Endothelial cell (in vitro differentiated cells): ENCODE measurements around the gene GJD2. TPM values are rescaled to one million over a fixed set of nuclear protein-coding genes. Genes with fewer than 3 reads are reported as not detected.

Source experiments
- DNase-seq: peaks from one replicate; pipeline ENCODE4 v3.0.0; 2021; ENCODE audit warnings: low spot score
- H3K27ac Mint-ChIP-seq: one replicate; pipeline ENCODE4 v1.8.0; 2021; ENCODE audit warnings: mixed read lengths, inconsistent platforms; ENCODE audit not compliant: unreplicated experiment
- H3K27me3 Mint-ChIP-seq: one replicate; pipeline ENCODE4 v1.8.0; 2021; ENCODE audit warnings: mild to moderate bottlenecking, moderate library complexity, mixed read lengths, inconsistent platforms; ENCODE audit not compliant: unreplicated experiment
- H3K36me3 Mint-ChIP-seq: one replicate; pipeline ENCODE4 v1.8.0; 2021; ENCODE audit warnings: mild to moderate bottlenecking, low read depth, mixed read lengths, inconsistent platforms; ENCODE audit not compliant: unreplicated experiment
- H3K4me1 Mint-ChIP-seq: one replicate; pipeline ENCODE4 v1.8.0; 2021; ENCODE audit warnings: mild to moderate bottlenecking, mixed read lengths, inconsistent platforms; ENCODE audit not compliant: unreplicated experiment
- H3K4me3 Mint-ChIP-seq: one replicate; pipeline ENCODE4 v1.8.0; 2021; ENCODE audit warnings: mild to moderate bottlenecking, mixed read lengths, inconsistent platforms; ENCODE audit not compliant: unreplicated experiment
- H3K9me3 Mint-ChIP-seq: one replicate; pipeline ENCODE4 v1.8.0; 2021; ENCODE audit warnings: mixed read lengths, inconsistent platforms; ENCODE audit not compliant: unreplicated experiment
- total RNA-seq: library from RNA; stranded (reverse); fragmentation: NEBNext Ultra II Directional; extraction: Animal tissue kit (Norgen Biotek cat#: 25700); gene quantifications from one replicate; pipeline ENCODE4 v1.2.1, GENCODE V29; 2021; ENCODE audit not compliant: unreplicated experiment
- TF ChIP-seq, protein P1 (sequence below): fragments of 200-600 bp; sonication (generic); IDR thresholded peaks from one replicate; pipeline ENCODE4 v1.5.0; 2021; ENCODE audit warnings: antibody characterized with exemption; ENCODE audit not compliant: unreplicated experiment

Gene GJD2
- total RNA-seq, 1 donor from 2014 or later = 0.54 TPM

GRCh38 chr15:34732430-34732829 is 22.4 kb downstream of the GJD2 start:
- no peaks in the 10 kb centered on the region for H3K27me3 Mint-ChIP-seq
- TF ChIP-seq, protein P1, sequence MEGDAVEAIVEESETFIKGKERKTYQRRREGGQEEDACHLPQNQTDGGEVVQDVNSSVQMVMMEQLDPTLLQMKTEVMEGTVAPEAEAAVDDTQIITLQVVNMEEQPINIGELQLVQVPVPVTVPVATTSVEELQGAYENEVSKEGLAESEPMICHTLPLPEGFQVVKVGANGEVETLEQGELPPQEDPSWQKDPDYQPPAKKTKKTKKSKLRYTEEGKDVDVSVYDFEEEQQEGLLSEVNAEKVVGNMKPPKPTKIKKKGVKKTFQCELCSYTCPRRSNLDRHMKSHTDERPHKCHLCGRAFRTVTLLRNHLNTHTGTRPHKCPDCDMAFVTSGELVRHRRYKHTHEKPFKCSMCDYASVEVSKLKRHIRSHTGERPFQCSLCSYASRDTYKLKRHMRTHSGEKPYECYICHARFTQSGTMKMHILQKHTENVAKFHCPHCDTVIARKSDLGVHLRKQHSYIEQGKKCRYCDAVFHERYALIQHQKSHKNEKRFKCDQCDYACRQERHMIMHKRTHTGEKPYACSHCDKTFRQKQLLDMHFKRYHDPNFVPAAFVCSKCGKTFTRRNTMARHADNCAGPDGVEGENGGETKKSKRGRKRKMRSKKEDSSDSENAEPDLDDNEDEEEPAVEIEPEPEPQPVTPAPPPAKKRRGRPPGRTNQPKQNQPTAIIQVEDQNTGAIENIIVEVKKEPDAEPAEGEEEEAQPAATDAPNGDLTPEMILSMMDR = no peak
- DNase-seq = no peak
- H3K27ac Mint-ChIP-seq = no peak overlapping the region
- peaks cover 4% of the 10 kb centered on the region for H3K4me1 Mint-ChIP-seq
- H3K9me3 Mint-ChIP-seq = no peaks in the 10 kb centered on the region
- H3K36me3 Mint-ChIP-seq = no peaks in the 10 kb centered on the region
- H3K4me3 Mint-ChIP-seq = no peak overlapping the region

GRCh38 chr15:34730701-34731100 is 24.1 kb downstream of the GJD2 start:
- Mint-ChIP-seq H3K9me3 (no peaks in the 10 kb centered on the region), H3K27me3 (no peaks in the 10 kb centered on the region), H3K4me3 (no peak overlapping the region), H3K4me1 (peaks cover 4% of the 10 kb centered on the region), H3K27ac (no peak overlapping the region), H3K36me3 (no peaks in the 10 kb centered on the region)
- TF ChIP-seq, protein P1 = no peak
- no peak for DNase-seq

DNA sequence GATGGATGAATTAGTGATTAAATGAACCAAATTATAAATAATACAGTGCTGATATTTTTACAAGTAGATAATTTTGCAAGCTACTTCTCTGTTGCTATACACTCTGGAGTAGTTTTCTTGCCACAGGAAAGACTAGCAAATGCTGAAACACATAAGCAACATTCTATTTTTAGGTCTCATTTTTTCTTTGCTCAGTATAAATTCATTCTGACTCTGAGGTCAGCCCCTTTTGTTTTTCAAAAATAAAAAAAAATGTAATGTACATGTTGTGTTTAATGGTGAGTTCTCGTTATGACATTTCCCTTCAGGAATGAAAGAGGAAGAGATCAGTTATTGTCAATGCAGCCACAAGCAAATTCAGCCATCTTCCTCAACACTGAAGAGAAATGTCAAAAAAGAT is 24.9 kb downstream of the GJD2 start:
- H3K4me1 Mint-ChIP-seq = peaks cover 4% of the 10 kb centered on the region

DNA sequence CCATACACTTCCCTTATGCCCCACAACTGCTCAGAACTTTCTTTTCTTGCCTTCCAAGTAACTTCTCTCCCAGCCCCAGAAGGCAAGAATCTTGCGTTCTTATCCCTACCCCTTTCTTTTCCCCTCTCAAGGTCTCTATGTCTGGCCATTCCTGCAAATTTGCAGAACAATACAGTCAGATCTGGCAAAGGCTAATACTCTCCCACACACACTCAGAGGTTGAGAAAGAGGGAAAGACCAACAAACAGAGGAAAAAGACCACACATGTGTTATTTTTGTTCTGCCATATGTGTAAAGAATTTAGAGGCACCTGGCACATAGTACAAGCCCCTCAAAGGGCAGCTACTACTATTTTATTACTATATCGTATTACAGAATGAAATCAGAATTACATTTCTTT is 25.7 kb downstream of the GJD2 start:
- H3K27ac Mint-ChIP-seq = no peak overlapping the region
- peaks cover 4% of the 10 kb centered on the region for H3K4me1 Mint-ChIP-seq
- no peaks in the 10 kb centered on the region for H3K9me3 Mint-ChIP-seq
- H3K36me3 Mint-ChIP-seq = no peaks in the 10 kb centered on the region
- DNase-seq = no peak
- no peaks in the 10 kb centered on the region for H3K27me3 Mint-ChIP-seq
- TF ChIP-seq, protein P1 = no peak
- no peak overlapping the region for H3K4me3 Mint-ChIP-seq

More for the DNA sequence above, 24.9 kb downstream of the GJD2 start:
- Mint-ChIP-seq H3K27ac (no peak overlapping the region), H3K9me3 (no peaks in the 10 kb centered on the region), H3K4me3 (no peak overlapping the region), H3K27me3 (no peaks in the 10 kb centered on the region), H3K36me3 (no peaks in the 10 kb centered on the region)
- TF ChIP-seq, protein P1 = no peak
- no peak for DNase-seq

GRCh38 chr15:34726406-34727100 is 28.2 kb downstream of the GJD2 start:
- Mint-ChIP-seq H3K4me3 (no peak overlapping the region), H3K36me3 (no peaks in the 10 kb centered on the region), H3K27ac (no peak overlapping the region), H3K4me1 (peaks cover 2% of the 10 kb centered on the region), H3K9me3 (no peaks in the 10 kb centered on the region), H3K27me3 (peaks cover 2% of the 10 kb centered on the region)
- TF ChIP-seq, protein P1 = no peak
- no peak for DNase-seq
